HepG2 (cell line): ENCODE data around the gene GAN. TPM values are rescaled to one million over a fixed set of nuclear protein-coding genes. Genes with fewer than 3 reads are reported as not detected.

Experiments
- ATAC-seq: fragments of 200-7000 bp; cut with Tn5 transposase; 3 replicates; pipeline ENCODE4 v1.9.1; 2020; ENCODE audit warnings: mild to moderate bottlenecking, moderate library complexity
- BruUV-seq: library from RNA; stranded (reverse); fragments of 400-500 nt; replicated peaks from 2 replicates; lab custom pipeline; 2021; lab: Mats Ljungman, UMichigan
- CTCF ChIA-PET: fragments of 300-600 bp; formaldehyde crosslinking; extraction: SDS; loops from one replicate; lab custom pipeline; 2021; ENCODE audit warnings: low total read pairs, inconsistent platforms, low intra/inter-chr PET ratio; lab: Yijun Ruan, JAX
- POLR2A ChIA-PET: fragments of 350-600 bp; sonication (Branson Sonifier 250); formaldehyde crosslinking; loops from one replicate; lab custom pipeline; 2020; ENCODE audit warnings: antibody characterized with exemption, inconsistent platforms; lab: Yijun Ruan, JAX
- DNase-seq: peaks from one replicate; pipeline ENCODE4 v3.0.0-alpha.2; 2015; ENCODE audit warnings: low spot score
- FAIRE-seq: peaks from 3 replicates; lab custom pipeline; 2011; peaks lifted over from hg19 to GRCh38; lab: Jason Lieb, UNC
- H2AFZ ChIP-seq: one replicate; pipeline ENCODE4 v1.6.1; 2011; ENCODE audit warnings: low read length, inconsistent platforms
- H3K27ac ChIP-seq: fragments of 300-600 bp; 3 replicates; pipeline ENCODE4 v1.8.0; 2011; ENCODE audit warnings: mixed run types, mild to moderate bottlenecking, mixed read lengths, low read length, inconsistent platforms; ENCODE audit not compliant: insufficient read depth; ENCODE audit errors: extremely low read length
- H3K27me3 ChIP-seq, 2 experiments: fragments of 200-600 bp in 1 of 2; 2 replicates in 1 of 2; 3 replicates in 1 of 2; pipeline versions ENCODE4 v1.6.0 to v1.8.0; 2011; ENCODE audit warnings: low read length in 2 of 2, mild to moderate bottlenecking in 2 of 2, moderate library complexity in 2 of 2, inconsistent platforms in 1 of 2; ENCODE audit not compliant: insufficient read depth in 2 of 2, control insufficient read depth in 1 of 2
- H3K36me3 ChIP-seq, 2 experiments: fragments of 200-600 bp in 1 of 2; replicated peaks in 1 of 2; 2 replicates in 1 of 2; 3 replicates in 1 of 2; pipeline versions ENCODE4 v1.5.1 to v1.8.0; 2011; ENCODE audit warnings: low read length in 2 of 2, inconsistent platforms in 1 of 2; ENCODE audit not compliant: insufficient read depth in 2 of 2, control insufficient read depth in 1 of 2
- H3K4me1 ChIP-seq: 2 replicates; pipeline ENCODE4 v1.5.1; 2012; ENCODE audit warnings: low read length, inconsistent platforms; ENCODE audit not compliant: insufficient read depth
- H3K4me2 ChIP-seq: 2 replicates; pipeline ENCODE4 v1.6.0; 2011; ENCODE audit warnings: low read depth, low read length, inconsistent platforms
- H3K4me3 ChIP-seq, 3 experiments: fragments of 200-600 bp in 1 of 3; sonication (generic), shearing (Covaris generic) in 1 of 3; replicated peaks in 1 of 3; 2 replicates each; pipeline ENCODE4 v1.5.1; 2011 to 2016; ENCODE audit warnings: low read length in 3 of 3, inconsistent platforms in 2 of 3, low read depth in 2 of 3, mild to moderate bottlenecking in 2 of 3, control low read depth in 1 of 3, mixed read lengths in 1 of 3; ENCODE audit not compliant: insufficient read depth in 1 of 3
- H3K79me2 ChIP-seq: one replicate; pipeline ENCODE4 v1.6.1; 2011; ENCODE audit warnings: low read length, inconsistent platforms; ENCODE audit not compliant: insufficient read depth
- H3K9ac ChIP-seq: 2 replicates; pipeline ENCODE4 v1.6.0; 2011; ENCODE audit warnings: mild to moderate bottlenecking, low read depth, low read length, inconsistent platforms; ENCODE audit not compliant: insufficient read depth
- H3K9me3 ChIP-seq: 2 replicates; pipeline ENCODE4 v1.5.1; 2012; ENCODE audit warnings: mild to moderate bottlenecking, low read length
- H4K20me1 ChIP-seq: 2 replicates; pipeline ENCODE4 v1.6.0; 2011; ENCODE audit warnings: inconsistent platforms, mild to moderate bottlenecking, low read length, moderate library complexity; ENCODE audit not compliant: insufficient read depth
- CTCF ChIP-seq: sonication (generic); formaldehyde crosslinking; IDR thresholded peaks from 2 replicates; pipeline ENCODE4 v1.5.0; 2020; ENCODE audit warnings: mild to moderate bottlenecking, missing genetic modification reagents, moderate library complexity
- DMAP1 ChIP-seq: IDR thresholded peaks from 2 replicates; pipeline ENCODE4 v1.6.1; 2016
- GABPA ChIP-seq, 2 experiments: IDR thresholded peaks; 2 replicates each; pipeline ENCODE4 v1.6.1; 2011 to 2016; ENCODE audit warnings: low read depth in 2 of 2, low read length in 1 of 2, missing biosample characterization in 1 of 2, missing genetic modification characterization in 1 of 2
- IKZF4 ChIP-seq: sonication (generic); formaldehyde crosslinking; IDR thresholded peaks from 2 replicates; pipeline ENCODE4 v1.5.1; 2020; ENCODE audit warnings: borderline replicate concordance, mild to moderate bottlenecking, low read depth, missing genetic modification reagents; ENCODE audit errors: not compliant biosample characterization
- NBN ChIP-seq: fragments of 450-650 bp; conservative IDR thresholded peaks from 2 replicates; pipeline ENCODE4 v1.6.1; 2017
- PHF20 ChIP-seq: sonication (generic); formaldehyde crosslinking; IDR thresholded peaks from 2 replicates; pipeline ENCODE4 v1.5.0; 2020; ENCODE audit warnings: mild to moderate bottlenecking, missing genetic modification reagents
- SRSF4 ChIP-seq: fragments of 200-400 bp; formaldehyde crosslinking; IDR thresholded peaks from one replicate; pipeline ENCODE4 v1.6.1; 2018; ENCODE audit warnings: mild to moderate bottlenecking, low read depth, low read length, moderate library complexity; ENCODE audit not compliant: poor library complexity, severe bottlenecking
- ZBTB34 ChIP-seq: sonication (generic); formaldehyde crosslinking; IDR thresholded peaks from 2 replicates; pipeline ENCODE4 v1.8.0; 2022; ENCODE audit warnings: mild to moderate bottlenecking, missing genetic modification reagents
- ZC3H4 ChIP-seq: sonication (generic); formaldehyde crosslinking; IDR thresholded peaks from 2 replicates; pipeline ENCODE4 v1.4.0; 2020; ENCODE audit warnings: missing genetic modification reagents, borderline replicate concordance
- ZNF253 ChIP-seq: sonication (generic); formaldehyde crosslinking; IDR thresholded peaks from 2 replicates; pipeline ENCODE4 v1.8.0; 2022; ENCODE audit warnings: mild to moderate bottlenecking, missing genetic modification reagents, borderline replicate concordance
- ZNF276 ChIP-seq: sonication (generic); formaldehyde crosslinking; IDR thresholded peaks from 2 replicates; pipeline ENCODE4 v1.4.0; 2020; ENCODE audit warnings: mild to moderate bottlenecking, low read depth, missing genetic modification reagents
- ZNF34 ChIP-seq: sonication (generic); formaldehyde crosslinking; IDR thresholded peaks from 2 replicates; pipeline ENCODE4 v1.4.0; 2020; ENCODE audit warnings: mild to moderate bottlenecking, missing genetic modification reagents, borderline replicate concordance
- ZNF562 ChIP-seq: sonication (generic); formaldehyde crosslinking; IDR thresholded peaks from 2 replicates; pipeline ENCODE4 v1.8.0; 2022; ENCODE audit warnings: missing genetic modification reagents, borderline replicate concordance
- ZNF580 ChIP-seq: IDR thresholded peaks from 2 replicates; pipeline ENCODE4 v1.6.1; 2016; ENCODE audit warnings: low read depth, borderline replicate concordance
- WGBS: methylation state at CpG from one replicate; pipeline ENCODE4 v1.1.6; 2017; ENCODE audit warnings: low lambda C conversion rate; 5-methylcytosine and 5-hydroxymethylcytosine counted together
- in situ Hi-C: cut with HindIII; loops from 2 replicates; pipeline ENCODE4 v1.10.0; 2017; ENCODE audit warnings: low pct_unique_long_range_greater_than_20kb; ENCODE audit not compliant: extremely low pct_ligation_motif_present
- intact Hi-C: fragments of 100-400 bp; cut with micrococcal nuclease; formaldehyde crosslinking; loops from one replicate; pipeline ENCODE4 v1.10.0; 2022; ENCODE audit not compliant: unreplicated experiment
- polyA plus RNA-seq, 8 experiments: library from polyadenylated mRNA; depleted of rRNA in 3 of 8; stranded (reverse) in 7 of 8; unstranded in 1 of 8; fragments of >200 nt; fragmentation: Illumina TruSeq in 4 of 8; extraction: Trizol in 4 of 8; gene quantifications; 2 replicates each; pipeline versions ENCODE4 v1.2.1 to v1.2.3, GENCODE V29; 2011 to 2016; ENCODE audit warnings: low read depth in 4 of 8, missing spikeins in 1 of 8, mixed read lengths in 1 of 8; ENCODE audit not compliant: insufficient read depth in 1 of 8
- total RNA-seq, 5 experiments: library from RNA; depleted of rRNA; stranded (reverse); fragments of >200 nt; fragmentation: Illumina TruSeq; extraction: Trizol; gene quantifications; 2 replicates each; pipeline ENCODE4 v1.2.3, GENCODE V29; 2016; ENCODE audit warnings: low read depth in 1 of 5

Gene GAN
- total and polyA plus RNA-seq, 2 of the 13 experiments (the other 11 are each of a cell fraction or from before 2014, with no cell fraction given), result 4.3 to 11.0 TPM

- ATAC-seq, result peak; percentile 31; the same call in 1 of the 3 replicates
- H3K79me2 ChIP-seq, result no peaks in the 10 kb centered on the region
- in situ Hi-C loops (no loop called here), intact Hi-C loops (no loop called here)
- no peak overlapping the region for H3K4me2 ChIP-seq
- CTCF ChIA-PET, result no interaction called here
- no peaks in the 10 kb centered on the region for H4K20me1 ChIP-seq
- H3K36me3 ChIP-seq, result peaks cover 4 to 12% of the 10 kb centered on the region in 2 experiments; a peak in 4 of 5 replicates
- H3K4me3 ChIP-seq, result no peak overlapping the region
- peaks cover 23% of the 10 kb centered on the region for H3K9me3 ChIP-seq
- TF ChIP-seq ZBTB34 (no peak), CTCF (CRISPR knock-in tag) (0 out of 2 replicates have a peak, but pooled peaks have one; percentile 17), ZNF562 (no peak), DMAP1 (no peak)
- TF ChIP-seq, all 625 proteins: peak for 1
- BruUV-seq, result no TSS peak
- no peaks in the 10 kb centered on the region for H3K4me1 ChIP-seq
- no peak overlapping the region for H3K9ac ChIP-seq
- no peak overlapping the region for H3K27ac ChIP-seq
- WGBS, result 97% methylated on average over 4 of the region's 4 CpGs
- H2AFZ ChIP-seq, result no peak overlapping the region
- DNase-seq, result no peak
- FAIRE-seq, result no peak
- H3K27me3 ChIP-seq, result no peaks in the 10 kb centered on the region
- POLR2A ChIA-PET, result no interaction called here
Observed at GRCh38 chr16:81350306-81350615, 35.5 kb downstream of the GAN start.

GRCh38 chr16:81353895-81354294 lies 39.1 kb downstream of the GAN start:
- 93% methylated on average over 3 of the region's 3 CpGs for WGBS
- no peak overlapping the region for H3K9ac ChIP-seq
- no peaks in the 10 kb centered on the region for H3K79me2 ChIP-seq
- no peak overlapping the region for H2AFZ ChIP-seq
- H3K27me3 ChIP-seq, result no peaks in the 10 kb centered on the region
- DNase-seq (no peak), FAIRE-seq (no peak), ATAC-seq (no peak)
- ChIA-PET CTCF (no interaction called here), POLR2A (no interaction called here)
- H3K27ac ChIP-seq, result no peak overlapping the region
- in situ Hi-C loops, result no loop called here
- no peak overlapping the region for H3K4me2 ChIP-seq
- no peak overlapping the region for H3K4me3 ChIP-seq
- peaks cover 10 to 21% of the 10 kb centered on the region in 2 experiments for H3K36me3 ChIP-seq
- H4K20me1 ChIP-seq, result no peaks in the 10 kb centered on the region
- intact Hi-C loops, result no loop called here
- H3K9me3 ChIP-seq, result no peaks in the 10 kb centered on the region
- H3K4me1 ChIP-seq, result no peaks in the 10 kb centered on the region
- no TSS peak for BruUV-seq
- TF ChIP-seq ZNF253 (CRISPR knock-in tag) (no peak), GABPA (IDR thresholded peaks at IDR 0.05; ENCODE audit: low read depth, low read length) (no peak), GABPA (CRISPR knock-in tag; IDR thresholded peaks at IDR 0.05; ENCODE audit: low read depth) (no peak), ZNF34 (no peak), ZNF276 (CRISPR knock-in tag) (no peak), PHF20 (no peak), IKZF4 (CRISPR knock-in tag) (no peak), NBN (no peak), ZC3H4 (CRISPR knock-in tag) (no peak), SRSF4 (no peak), ZNF580 (CRISPR knock-in tag) (no peak)
